Mesothelial cell of epicardium (in vitro differentiated cells): ENCODE measurements around the gene NUMB. TPM values are rescaled to one million over a fixed set of nuclear protein-coding genes. Genes with fewer than 3 reads are reported as not detected.

Experiments used
- DNase-seq, 2 experiments: peaks; one replicate each; pipeline ENCODE4 v3.0.0; 2021; ENCODE audit warnings: low spot score in 2 of 2; ENCODE audit not compliant: unreplicated experiment in 2 of 2
- H3K27ac Mint-ChIP-seq: 2 replicates; pipeline ENCODE4 v1.8.0; 2021; ENCODE audit warnings: mixed read lengths
- H3K27me3 Mint-ChIP-seq: 2 replicates; pipeline ENCODE4 v1.8.0; 2021; ENCODE audit warnings: low read depth, mixed read lengths
- H3K36me3 Mint-ChIP-seq: 2 replicates; pipeline ENCODE4 v1.8.0; 2021; ENCODE audit warnings: mixed read lengths
- H3K4me1 Mint-ChIP-seq: 2 replicates; pipeline ENCODE4 v1.8.0; 2021; ENCODE audit warnings: mixed read lengths
- H3K4me3 Mint-ChIP-seq: 2 replicates; pipeline ENCODE4 v1.8.0; 2021; ENCODE audit warnings: mild to moderate bottlenecking, moderate library complexity, mixed read lengths
- H3K9me3 Mint-ChIP-seq: 2 replicates; pipeline ENCODE4 v1.8.0; 2021; ENCODE audit warnings: mixed read lengths
- total RNA-seq: library from RNA; stranded (reverse); gene quantifications from 3 replicates; pipeline ENCODE4 v1.2.1, GENCODE V29; 2021
- TF ChIP-seq, protein P1 (sequence below): fragments of 200-600 bp; sonication (generic); IDR thresholded peaks from one replicate; pipeline ENCODE4 v1.5.0; 2021; ENCODE audit warnings: antibody characterized with exemption; ENCODE audit not compliant: unreplicated experiment

NUMB gene
- total RNA-seq, 1 donor from 2014 or later, result 88.0 TPM

- no peaks in the 10 kb centered on the region for H3K27me3 Mint-ChIP-seq
- TF ChIP-seq, protein P1, sequence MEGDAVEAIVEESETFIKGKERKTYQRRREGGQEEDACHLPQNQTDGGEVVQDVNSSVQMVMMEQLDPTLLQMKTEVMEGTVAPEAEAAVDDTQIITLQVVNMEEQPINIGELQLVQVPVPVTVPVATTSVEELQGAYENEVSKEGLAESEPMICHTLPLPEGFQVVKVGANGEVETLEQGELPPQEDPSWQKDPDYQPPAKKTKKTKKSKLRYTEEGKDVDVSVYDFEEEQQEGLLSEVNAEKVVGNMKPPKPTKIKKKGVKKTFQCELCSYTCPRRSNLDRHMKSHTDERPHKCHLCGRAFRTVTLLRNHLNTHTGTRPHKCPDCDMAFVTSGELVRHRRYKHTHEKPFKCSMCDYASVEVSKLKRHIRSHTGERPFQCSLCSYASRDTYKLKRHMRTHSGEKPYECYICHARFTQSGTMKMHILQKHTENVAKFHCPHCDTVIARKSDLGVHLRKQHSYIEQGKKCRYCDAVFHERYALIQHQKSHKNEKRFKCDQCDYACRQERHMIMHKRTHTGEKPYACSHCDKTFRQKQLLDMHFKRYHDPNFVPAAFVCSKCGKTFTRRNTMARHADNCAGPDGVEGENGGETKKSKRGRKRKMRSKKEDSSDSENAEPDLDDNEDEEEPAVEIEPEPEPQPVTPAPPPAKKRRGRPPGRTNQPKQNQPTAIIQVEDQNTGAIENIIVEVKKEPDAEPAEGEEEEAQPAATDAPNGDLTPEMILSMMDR, result no peak
- H3K9me3 Mint-ChIP-seq, result no peaks in the 10 kb centered on the region
- H3K4me1 Mint-ChIP-seq, result peaks cover 2% of the 10 kb centered on the region
- H3K36me3 Mint-ChIP-seq, result peaks cover 17% of the 10 kb centered on the region
- DNase-seq, result no peak
- H3K27ac Mint-ChIP-seq, result peak overlapping the region; percentile 56
- H3K4me3 Mint-ChIP-seq, result no peak overlapping the region
These were observed 55.1 kb downstream of the NUMB start for GRCh38 chr14:73403181-73403752.

DNA sequence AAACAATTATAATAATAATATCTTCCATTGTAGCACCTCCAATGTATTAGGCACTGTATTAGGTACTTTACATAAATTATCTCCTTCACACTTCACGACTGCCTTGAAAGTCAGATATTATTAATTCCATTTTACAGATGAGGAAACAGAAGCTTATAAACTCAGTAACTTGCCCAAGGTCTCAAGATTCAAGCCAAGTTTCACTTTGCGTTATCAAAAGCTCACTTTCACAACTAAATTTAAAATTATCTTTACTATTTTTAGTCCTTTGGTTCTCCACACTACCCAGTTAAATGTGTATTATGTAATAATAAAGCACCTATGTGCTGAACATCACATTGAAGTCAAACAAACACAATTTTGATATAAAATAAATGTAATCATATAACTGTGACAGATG, 55.8 kb downstream of the NUMB start:
- Mint-ChIP-seq H3K27me3 (no peaks in the 10 kb centered on the region), H3K4me3 (no peak overlapping the region), H3K9me3 (no peaks in the 10 kb centered on the region), H3K36me3 (peaks cover 16% of the 10 kb centered on the region), H3K4me1 (peaks cover 6% of the 10 kb centered on the region), H3K27ac (no peak overlapping the region)
- TF ChIP-seq, protein P1, result no peak
- no peak for DNase-seq

- peaks cover 5% of the 10 kb centered on the region for H3K4me1 Mint-ChIP-seq
- TF ChIP-seq, protein P1, result no peak
- no peaks in the 10 kb centered on the region for H3K27me3 Mint-ChIP-seq
- peaks cover 2% of the 10 kb centered on the region for H3K36me3 Mint-ChIP-seq
- H3K9me3 Mint-ChIP-seq, result no peaks in the 10 kb centered on the region
- peak overlapping the region; percentile 2 for H3K27ac Mint-ChIP-seq
- H3K4me3 Mint-ChIP-seq, result no peak overlapping the region
- DNase-seq, result no peak
These were observed 60.5 kb downstream of the NUMB start for GRCh38 chr14:73397810-73398209.

GRCh38 chr14:73394317-73394716, 64.0 kb downstream of the NUMB start:
- H3K9me3 Mint-ChIP-seq, result no peaks in the 10 kb centered on the region
- TF ChIP-seq, protein P1, result no peak
- H3K4me3 Mint-ChIP-seq, result no peak overlapping the region
- no peaks in the 10 kb centered on the region for H3K27me3 Mint-ChIP-seq
- no peak overlapping the region for H3K27ac Mint-ChIP-seq
- H3K4me1 Mint-ChIP-seq, result peaks cover 5% of the 10 kb centered on the region
- peaks cover 4% of the 10 kb centered on the region for H3K36me3 Mint-ChIP-seq
- DNase-seq, result no peak

DNA sequence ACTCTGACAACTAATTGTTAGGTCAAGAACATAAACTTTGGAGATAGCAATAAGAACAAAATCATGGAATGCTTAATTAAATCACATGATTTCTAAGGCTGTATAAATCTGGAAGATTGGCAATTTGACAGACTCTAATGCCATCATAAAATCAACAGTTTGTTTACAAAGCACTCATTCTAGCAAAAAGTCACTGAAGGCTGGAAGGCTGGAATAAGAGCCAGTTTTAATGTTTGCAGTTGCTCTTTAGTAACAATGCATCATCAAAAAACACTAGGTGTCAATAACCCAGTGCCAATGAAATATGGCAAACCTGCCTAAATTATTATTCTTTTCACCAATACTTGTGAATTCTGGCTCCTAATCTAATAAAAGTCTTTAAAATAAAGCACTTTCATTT, 65.0 kb downstream of the NUMB start:
- Mint-ChIP-seq H3K4me1 (peaks cover 5% of the 10 kb centered on the region), H3K9me3 (no peaks in the 10 kb centered on the region), H3K27me3 (no peaks in the 10 kb centered on the region), H3K27ac (no peak overlapping the region), H3K4me3 (no peak overlapping the region), H3K36me3 (peaks cover 4% of the 10 kb centered on the region)
- DNase-seq, result no peak
- TF ChIP-seq, protein P1, result no peak
